ENCODE results near the gene TLCD4. TPM values are rescaled to one million over a fixed set of nuclear protein-coding genes. Genes with fewer than 3 reads are reported as not detected.
"Not testable (repeated sequence)": the region's sequence is repeated elsewhere in the genome, so short reads cannot be mapped to it uniquely, and the experiment has no call there.

The TLCD4 gene
- total RNA-seq, 2 donors from 2014 or later, result 10.2 to 15.6 TPM

DNA sequence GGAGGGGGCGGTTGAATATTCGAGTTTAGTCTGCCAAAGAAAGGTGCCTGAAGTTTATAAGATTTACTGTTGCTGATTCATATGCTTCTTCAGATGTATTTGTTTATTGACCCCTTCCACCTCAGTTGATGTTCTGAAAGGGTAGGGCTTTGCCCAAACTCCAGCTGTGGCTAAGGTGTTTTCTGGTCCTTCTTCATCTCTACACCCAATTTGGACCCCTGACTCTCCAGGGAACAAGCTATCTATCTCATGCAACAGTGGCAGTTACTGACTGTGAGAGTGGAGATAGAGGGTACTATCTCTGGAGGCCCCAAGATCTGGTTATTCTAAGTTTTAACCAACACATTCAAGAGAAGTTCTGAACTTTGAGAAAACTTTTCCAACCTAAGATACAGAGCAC lies 31.8 kb upstream of the TLCD4 start:
- DNase-seq, result no peak
- intact Hi-C loops (cut with DNase I), result loop anchor here (10.0 kb wide), 1 partner anchor 139 kb away; no protein-coding TSS in a partner anchor
- no peaks in the 10 kb centered on the region for H3K27me3 ChIP-seq
- TF ChIP-seq POLR2A (IDR thresholded peaks at IDR 0.05), result no peak
- TF ChIP-seq, protein P1, sequence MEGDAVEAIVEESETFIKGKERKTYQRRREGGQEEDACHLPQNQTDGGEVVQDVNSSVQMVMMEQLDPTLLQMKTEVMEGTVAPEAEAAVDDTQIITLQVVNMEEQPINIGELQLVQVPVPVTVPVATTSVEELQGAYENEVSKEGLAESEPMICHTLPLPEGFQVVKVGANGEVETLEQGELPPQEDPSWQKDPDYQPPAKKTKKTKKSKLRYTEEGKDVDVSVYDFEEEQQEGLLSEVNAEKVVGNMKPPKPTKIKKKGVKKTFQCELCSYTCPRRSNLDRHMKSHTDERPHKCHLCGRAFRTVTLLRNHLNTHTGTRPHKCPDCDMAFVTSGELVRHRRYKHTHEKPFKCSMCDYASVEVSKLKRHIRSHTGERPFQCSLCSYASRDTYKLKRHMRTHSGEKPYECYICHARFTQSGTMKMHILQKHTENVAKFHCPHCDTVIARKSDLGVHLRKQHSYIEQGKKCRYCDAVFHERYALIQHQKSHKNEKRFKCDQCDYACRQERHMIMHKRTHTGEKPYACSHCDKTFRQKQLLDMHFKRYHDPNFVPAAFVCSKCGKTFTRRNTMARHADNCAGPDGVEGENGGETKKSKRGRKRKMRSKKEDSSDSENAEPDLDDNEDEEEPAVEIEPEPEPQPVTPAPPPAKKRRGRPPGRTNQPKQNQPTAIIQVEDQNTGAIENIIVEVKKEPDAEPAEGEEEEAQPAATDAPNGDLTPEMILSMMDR (IDR thresholded peaks at IDR 0.05), result no peak
- WGBS, 2 donors, result 38 to 62% methylated on average over 2 of the region's 2 CpGs
- H3K36me3 ChIP-seq (replicated peaks in 1 of 2; ENCODE audit: insufficient read depth in 1 of 2, low read depth in 2 of 2), result no peaks in the 10 kb centered on the region
- no peak overlapping the region for H3K27ac ChIP-seq
- H3K4me3 ChIP-seq, result no peak overlapping the region
- no peaks in the 10 kb centered on the region for H3K9me3 ChIP-seq
- H3K4me1 ChIP-seq, result peaks cover 3% of the 10 kb centered on the region
- ATAC-seq, result no peak

DNA sequence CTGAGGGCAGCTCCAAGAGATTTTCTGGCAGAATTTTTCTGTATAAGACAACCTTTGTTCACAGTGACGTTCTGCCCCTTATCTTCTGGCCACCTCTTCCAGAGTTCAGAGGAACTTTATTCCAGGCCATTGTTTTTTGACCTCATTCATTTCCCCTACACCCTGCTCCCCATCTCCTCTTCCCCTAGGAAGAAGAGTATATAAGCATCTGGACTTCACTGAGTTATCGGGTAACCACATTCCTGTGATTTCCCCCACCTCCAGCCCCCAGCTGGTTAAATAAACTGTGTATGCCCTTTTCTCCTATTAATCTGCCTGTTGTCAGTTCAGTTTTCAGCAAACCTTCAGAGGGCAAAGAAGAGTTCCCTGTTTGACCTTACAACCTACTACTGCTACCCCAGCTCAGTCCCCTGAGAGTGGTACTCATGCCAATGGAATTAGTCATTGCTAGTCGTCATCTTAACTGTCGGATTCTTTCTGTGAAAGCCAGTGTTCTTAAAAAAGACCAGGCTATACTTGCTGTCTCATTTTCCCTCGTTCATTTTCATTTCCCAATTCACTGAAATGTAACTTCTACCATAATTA lies 30.1 kb upstream of the TLCD4 start:
- H3K27ac ChIP-seq, result peak overlapping the region in 3 of 4 donors; percentile 46 to 74 (median 74)
- 27 to 30% methylated on average over 5 of the region's 5 CpGs for WGBS, 2 donors
- peak in 1 of 4 donors; percentile 52 for DNase-seq

DNA sequence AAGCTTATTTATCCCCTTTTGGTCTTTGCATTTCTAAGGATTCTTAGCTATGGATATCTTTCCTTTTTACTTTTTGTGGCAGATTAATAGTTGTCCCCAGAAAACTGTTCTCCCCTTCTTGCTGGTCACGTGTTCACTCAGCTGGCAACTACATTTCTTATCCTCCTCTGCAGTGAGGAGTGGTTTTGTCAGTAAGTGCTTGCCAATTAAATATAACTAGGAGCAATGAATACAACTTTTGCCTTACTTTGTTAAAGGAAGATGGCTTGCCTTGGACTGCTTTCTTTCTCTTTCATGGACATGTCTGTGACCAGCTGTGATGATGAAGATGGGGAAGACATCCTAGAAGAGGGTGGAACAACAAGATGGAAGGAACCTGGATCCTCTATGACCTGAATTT lies 28.9 kb upstream of the TLCD4 start:
- Histone ChIP-seq H3K4me1 (peaks cover 3% of the 10 kb centered on the region), H3K27ac (no peak overlapping the region), H3K36me3 (replicated peaks in 1 of 2; ENCODE audit: insufficient read depth in 1 of 2, low read depth in 2 of 2) (no peaks in the 10 kb centered on the region), H3K9me3 (no peaks in the 10 kb centered on the region), H3K4me3 (no peak overlapping the region), H3K27me3 (no peaks in the 10 kb centered on the region)
- TF ChIP-seq POLR2A (IDR thresholded peaks at IDR 0.05), result no peak
- TF ChIP-seq, protein P1 (IDR thresholded peaks at IDR 0.05), result no peak
- no peak for DNase-seq
- intact Hi-C loops (cut with DNase I), result loop anchor here (10.0 kb wide), 1 partner anchor 136 kb away; no protein-coding TSS in a partner anchor
- ATAC-seq, result no peak
- WGBS, 2 donors, result 89 to 91% methylated on average over 1 of the region's 1 CpG

More for the DNA sequence above, 30.1 kb upstream of the TLCD4 start:
- no peak overlapping the region for H3K4me3 ChIP-seq
- no peak for TF ChIP-seq POLR2A (IDR thresholded peaks at IDR 0.05)
- TF ChIP-seq, protein P1 (IDR thresholded peaks at IDR 0.05), result no peak
- H3K4me1 ChIP-seq, result peaks cover 3% of the 10 kb centered on the region
- peak; percentile 89 for ATAC-seq
- intact Hi-C loops (cut with DNase I), result loop anchor here (10.0 kb wide), 1 partner anchor 138 kb away; no protein-coding TSS in a partner anchor
- no peaks in the 10 kb centered on the region for H3K36me3 ChIP-seq (replicated peaks in 1 of 2; ENCODE audit: insufficient read depth in 1 of 2, low read depth in 2 of 2)
- H3K27me3 ChIP-seq, result no peaks in the 10 kb centered on the region
- no peaks in the 10 kb centered on the region for H3K9me3 ChIP-seq

DNA sequence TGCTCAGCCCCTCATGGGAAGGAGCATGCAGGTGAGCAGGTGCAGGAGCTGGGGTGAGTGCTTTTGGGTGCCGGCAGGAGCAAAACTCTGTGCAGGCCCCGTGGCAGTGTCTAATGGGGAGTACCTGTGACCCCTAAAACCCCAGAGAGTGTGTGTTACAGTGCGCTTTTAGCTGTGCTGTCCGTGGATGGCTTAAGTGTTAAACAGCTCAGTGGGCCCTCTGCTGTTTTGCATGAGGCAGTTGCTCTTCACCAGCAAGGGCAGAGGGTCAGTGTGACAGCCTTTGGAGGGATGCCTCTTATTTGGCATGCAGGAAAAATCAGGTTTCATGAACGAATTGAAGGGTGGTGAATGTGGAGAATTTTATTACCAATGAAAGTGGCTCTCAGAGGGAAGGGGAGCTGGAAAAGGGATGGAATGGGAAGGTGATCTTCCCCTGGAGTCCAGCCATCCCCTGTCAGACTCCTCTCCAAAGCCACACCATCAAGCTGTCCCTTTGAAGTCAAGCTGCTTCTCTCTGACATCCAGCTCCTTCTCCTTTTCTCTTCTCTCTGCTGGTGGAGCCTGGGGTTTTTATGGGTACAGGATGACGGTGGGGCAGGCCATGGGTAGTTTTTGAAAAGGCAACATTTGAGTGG lies 27.4 kb upstream of the TLCD4 start:
- no peaks in the 10 kb centered on the region for H3K9me3 ChIP-seq
- H3K4me3 ChIP-seq, result no peak overlapping the region
- ATAC-seq (no peak), DNase-seq (no peak)
- no peaks in the 10 kb centered on the region for H3K27me3 ChIP-seq
- H3K36me3 ChIP-seq (replicated peaks in 1 of 2; ENCODE audit: insufficient read depth in 1 of 2, low read depth in 2 of 2), result no peaks in the 10 kb centered on the region
- no peaks in the 10 kb centered on the region for H3K4me1 ChIP-seq
- no peak for TF ChIP-seq POLR2A (IDR thresholded peaks at IDR 0.05)
- TF ChIP-seq, protein P1 (IDR thresholded peaks at IDR 0.05), result no peak
- intact Hi-C loops (cut with DNase I), result loop anchor here (10.0 kb wide), 1 partner anchor 135 kb away; no protein-coding TSS in a partner anchor
- 86 to 93% methylated on average over 6 of the region's 6 CpGs for WGBS, 2 donors
- H3K27ac ChIP-seq, result no peak overlapping the region

DNA sequence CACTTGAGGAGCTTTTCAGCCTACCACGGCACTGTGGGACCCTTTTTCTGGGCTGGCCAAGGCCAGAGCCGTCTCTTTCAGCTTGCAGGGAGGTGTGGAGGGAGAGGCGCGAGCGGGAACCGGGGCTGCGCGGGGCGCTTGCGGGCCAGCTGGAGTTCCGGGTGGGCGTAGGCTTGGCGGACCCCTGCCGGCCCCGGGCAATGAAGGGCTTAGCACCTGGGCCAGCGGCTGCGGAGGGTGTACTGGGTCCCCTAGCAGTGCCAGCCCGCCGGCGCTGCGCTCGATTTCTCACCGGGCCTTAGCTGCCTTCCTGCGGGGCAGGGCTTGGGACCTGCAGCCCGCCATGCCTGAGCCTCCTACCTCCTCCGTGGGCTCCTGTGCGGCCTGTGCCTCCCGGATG lies 25.9 kb upstream of the TLCD4 start:
- WGBS, 2 donors, result 78 to 80% methylated on average over 2 to 21 of the region's 28 CpGs
- H3K4me1 ChIP-seq; intact Hi-C loops (cut with DNase I); H3K9me3 ChIP-seq; H3K36me3 ChIP-seq (replicated peaks in 1 of 2; ENCODE audit: insufficient read depth in 1 of 2, low read depth in 2 of 2); ATAC-seq; H3K27me3 ChIP-seq; H3K4me3 ChIP-seq; DNase-seq; H3K27ac ChIP-seq: not testable (repeated sequence)

DNA sequence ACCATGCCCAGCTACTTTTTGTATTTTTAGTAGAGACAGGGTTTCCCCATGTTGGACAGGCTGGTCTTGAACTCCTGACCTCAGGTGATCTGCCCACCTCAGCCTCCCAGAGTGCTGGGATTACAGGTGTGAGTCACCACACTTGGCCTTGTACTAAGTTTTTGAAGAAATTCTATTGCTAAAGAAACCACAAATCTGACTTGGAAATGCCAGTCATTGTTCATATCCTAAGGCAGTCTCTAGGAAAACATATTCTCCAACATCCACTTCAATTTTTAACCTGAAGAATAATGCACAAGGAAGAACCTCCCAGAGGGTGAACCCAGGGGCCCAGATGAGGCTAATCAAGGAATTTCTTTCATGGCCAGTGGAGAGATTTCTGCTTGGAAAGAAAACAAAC lies 24.3 kb upstream of the TLCD4 start:
- H3K4me3 ChIP-seq; H3K27me3 ChIP-seq; intact Hi-C loops (cut with DNase I); ATAC-seq; DNase-seq; H3K4me1 ChIP-seq; H3K27ac ChIP-seq; H3K9me3 ChIP-seq; H3K36me3 ChIP-seq (replicated peaks in 1 of 2; ENCODE audit: insufficient read depth in 1 of 2, low read depth in 2 of 2): not testable (repeated sequence)
